Upper lobe of right lung (tissue), 1 donor: ENCODE results near the gene AKR1C2. TPM values are rescaled to one million over a fixed set of nuclear protein-coding genes. Genes with fewer than 3 reads are reported as not detected.
"Not testable (repeated sequence)": the region's sequence is repeated elsewhere in the genome, so short reads cannot be mapped to it uniquely, and the experiment has no call there.

Experiments used
- ATAC-seq: fragments of 200-7000 bp; cut with Tn5 transposase; one replicate; pipeline ENCODE4 v1.9.1; 2020; ENCODE audit warnings: mild to moderate bottlenecking, moderate library complexity
- DNase-seq: peaks from one replicate; pipeline ENCODE4 v3.0.0-alpha.2; 2020
- H3K27ac ChIP-seq: fragments of 200-600 bp; one replicate; pipeline ENCODE4 v1.8.0; 2022
- H3K27me3 ChIP-seq: fragments of 200-600 bp; one replicate; pipeline ENCODE4 v1.8.0; 2022; ENCODE audit warnings: mild to moderate bottlenecking
- H3K36me3 ChIP-seq: fragments of 200-600 bp; one replicate; pipeline ENCODE4 v1.8.0; 2022
- H3K4me1 ChIP-seq: fragments of 200-600 bp; one replicate; pipeline ENCODE4 v1.8.0; 2022
- H3K4me3 ChIP-seq: fragments of 200-600 bp; one replicate; pipeline ENCODE4 v1.8.0; 2022; ENCODE audit warnings: mild to moderate bottlenecking
- H3K9me3 ChIP-seq: fragments of 200-600 bp; one replicate; pipeline ENCODE4 v1.8.0; 2022
- intact Hi-C: fragments of 100-400 bp; cut with DNase I; formaldehyde crosslinking; loops from one replicate; pipeline ENCODE4 v1.11.0; 2022
- total RNA-seq: library from RNA; stranded (reverse); fragmentation: NEBNext Ultra II Directional; extraction: Animal tissue kit (Norgen Biotek cat#: 25700); gene quantifications from one replicate; pipeline ENCODE4 v1.2.1, GENCODE V29; 2021
- TF ChIP-seq, protein P1 (sequence below): fragments of 200-600 bp; IDR thresholded peaks from one replicate; pipeline ENCODE4 v1.8.0; 2022; ENCODE audit warnings: antibody characterized with exemption
- donor health status: DM: no; HTN: yes; CAD: no; lungs with severe emphysema.

AKR1C2 gene
- total RNA-seq, 1 donor from 2014 or later = 22.5 TPM

DNA sequence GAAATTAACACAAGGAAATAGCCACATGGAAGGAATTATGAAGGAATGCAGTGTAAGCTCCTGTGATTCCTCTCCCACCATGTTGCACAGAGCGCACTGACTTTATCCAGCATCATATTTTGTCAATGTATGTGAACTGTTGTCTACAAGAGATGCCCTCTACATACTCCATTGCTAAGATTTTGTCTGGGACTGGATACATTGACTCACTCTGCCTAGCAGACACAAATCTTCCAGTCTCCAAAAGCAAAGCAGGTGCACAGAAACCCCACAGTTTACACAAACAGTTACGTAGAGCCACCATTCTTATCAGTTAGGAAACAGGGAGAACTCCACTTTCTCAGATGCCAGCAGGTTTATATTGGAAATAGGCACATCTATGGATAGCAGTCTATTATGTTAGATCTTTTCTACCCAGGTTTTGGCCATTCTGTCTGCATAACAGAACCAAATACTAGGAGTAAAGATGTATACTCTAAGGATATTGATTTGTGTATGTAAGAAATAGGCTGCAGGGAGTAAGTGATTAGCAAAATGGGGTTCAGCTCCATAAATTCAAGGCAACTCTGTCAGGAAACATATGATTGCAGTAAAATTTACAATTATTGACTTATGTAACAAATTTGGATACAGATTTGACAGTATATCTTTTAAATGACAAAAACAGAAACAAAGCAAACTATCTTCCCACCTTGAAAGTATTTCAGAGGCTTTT, 1.5 kb downstream of the AKR1C2 start:
- H3K9me3 ChIP-seq = no peaks in the 10 kb centered on the region
- H3K27me3 ChIP-seq = no peaks in the 10 kb centered on the region
- H3K36me3 ChIP-seq = no peaks in the 10 kb centered on the region
- DNase-seq = no peak
- H3K27ac ChIP-seq = no peak overlapping the region
- no peak for ATAC-seq
- H3K4me3 ChIP-seq = no peak overlapping the region
- intact Hi-C loops = no loop called here
- no peaks in the 10 kb centered on the region for H3K4me1 ChIP-seq
- TF ChIP-seq, protein P1, sequence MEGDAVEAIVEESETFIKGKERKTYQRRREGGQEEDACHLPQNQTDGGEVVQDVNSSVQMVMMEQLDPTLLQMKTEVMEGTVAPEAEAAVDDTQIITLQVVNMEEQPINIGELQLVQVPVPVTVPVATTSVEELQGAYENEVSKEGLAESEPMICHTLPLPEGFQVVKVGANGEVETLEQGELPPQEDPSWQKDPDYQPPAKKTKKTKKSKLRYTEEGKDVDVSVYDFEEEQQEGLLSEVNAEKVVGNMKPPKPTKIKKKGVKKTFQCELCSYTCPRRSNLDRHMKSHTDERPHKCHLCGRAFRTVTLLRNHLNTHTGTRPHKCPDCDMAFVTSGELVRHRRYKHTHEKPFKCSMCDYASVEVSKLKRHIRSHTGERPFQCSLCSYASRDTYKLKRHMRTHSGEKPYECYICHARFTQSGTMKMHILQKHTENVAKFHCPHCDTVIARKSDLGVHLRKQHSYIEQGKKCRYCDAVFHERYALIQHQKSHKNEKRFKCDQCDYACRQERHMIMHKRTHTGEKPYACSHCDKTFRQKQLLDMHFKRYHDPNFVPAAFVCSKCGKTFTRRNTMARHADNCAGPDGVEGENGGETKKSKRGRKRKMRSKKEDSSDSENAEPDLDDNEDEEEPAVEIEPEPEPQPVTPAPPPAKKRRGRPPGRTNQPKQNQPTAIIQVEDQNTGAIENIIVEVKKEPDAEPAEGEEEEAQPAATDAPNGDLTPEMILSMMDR = no peak

DNA sequence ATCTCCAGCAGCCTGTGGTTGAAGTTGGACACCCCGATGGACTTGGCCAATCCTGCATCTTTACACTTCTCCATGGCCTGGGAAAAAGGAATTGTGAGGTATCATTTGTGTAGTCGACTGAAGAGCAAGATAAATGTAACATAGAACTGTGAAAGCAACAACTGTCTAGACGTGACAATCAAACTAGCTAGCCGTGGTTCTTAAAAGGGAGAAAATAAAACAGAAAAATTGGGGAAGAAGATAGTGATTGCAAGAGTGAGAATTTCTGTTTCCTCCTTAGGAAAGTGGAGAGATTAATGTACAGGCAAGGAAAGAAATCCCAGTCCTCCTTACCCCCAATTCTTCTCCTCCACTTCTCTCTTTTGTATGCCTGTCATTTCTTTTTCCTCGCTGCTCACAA, 5.0 kb downstream of the AKR1C2 start:
- TF ChIP-seq, protein P1 = no peak
- DNase-seq (no peak), ATAC-seq (no peak)
- no peaks in the 10 kb centered on the region for H3K36me3 ChIP-seq
- no peak overlapping the region for H3K27ac ChIP-seq
- H3K27me3 ChIP-seq = no peaks in the 10 kb centered on the region
- no peaks in the 10 kb centered on the region for H3K4me1 ChIP-seq
- H3K9me3 ChIP-seq = no peaks in the 10 kb centered on the region
- H3K4me3 ChIP-seq = no peak overlapping the region
- intact Hi-C loops = no loop called here

DNA sequence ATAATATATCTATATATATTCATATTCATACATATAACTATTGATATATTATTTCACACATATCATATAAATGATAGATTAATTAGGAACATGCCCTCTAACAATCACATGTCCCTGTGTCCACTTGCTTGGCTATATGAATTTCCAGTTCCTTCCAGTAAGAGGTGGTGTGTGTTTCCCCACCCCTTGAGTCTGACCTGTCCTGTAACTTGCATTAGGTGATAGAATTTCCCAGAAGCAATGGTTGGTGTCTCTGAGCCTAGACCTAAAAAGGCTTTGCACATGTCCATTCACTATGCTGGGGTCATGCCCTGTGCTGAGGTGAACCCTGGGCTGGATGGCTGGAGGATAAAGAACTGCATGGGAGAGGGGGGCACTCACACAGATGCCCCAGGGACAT, 9.4 kb downstream of the AKR1C2 start:
- DNase-seq, H3K27me3 ChIP-seq, H3K9me3 ChIP-seq, ATAC-seq, H3K4me1 ChIP-seq, H3K4me3 ChIP-seq, H3K36me3 ChIP-seq, H3K27ac ChIP-seq, intact Hi-C loops: not testable (repeated sequence)

DNA sequence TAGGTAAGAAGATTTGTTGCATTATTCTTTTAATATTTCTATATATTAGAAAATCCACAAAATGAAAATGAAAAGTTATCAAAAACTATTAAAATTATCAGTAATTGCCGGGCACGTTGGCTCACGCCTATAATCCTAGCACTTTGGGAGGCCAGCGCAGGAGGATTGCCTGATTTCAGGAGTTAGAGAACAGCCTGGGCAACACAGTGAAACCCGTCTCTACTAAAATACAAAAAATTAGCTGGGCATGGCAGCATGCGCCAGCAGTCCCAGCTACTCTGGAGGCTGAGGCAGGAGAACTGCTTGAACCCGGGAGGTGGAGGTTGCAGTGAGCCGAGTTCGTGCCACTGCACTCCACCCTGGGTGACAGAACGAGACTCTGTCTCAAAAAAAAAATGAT, 11.1 kb downstream of the AKR1C2 start:
- H3K27me3 ChIP-seq, H3K36me3 ChIP-seq, H3K4me1 ChIP-seq, intact Hi-C loops, H3K9me3 ChIP-seq, H3K4me3 ChIP-seq, H3K27ac ChIP-seq, DNase-seq, ATAC-seq: not testable (repeated sequence)

DNA sequence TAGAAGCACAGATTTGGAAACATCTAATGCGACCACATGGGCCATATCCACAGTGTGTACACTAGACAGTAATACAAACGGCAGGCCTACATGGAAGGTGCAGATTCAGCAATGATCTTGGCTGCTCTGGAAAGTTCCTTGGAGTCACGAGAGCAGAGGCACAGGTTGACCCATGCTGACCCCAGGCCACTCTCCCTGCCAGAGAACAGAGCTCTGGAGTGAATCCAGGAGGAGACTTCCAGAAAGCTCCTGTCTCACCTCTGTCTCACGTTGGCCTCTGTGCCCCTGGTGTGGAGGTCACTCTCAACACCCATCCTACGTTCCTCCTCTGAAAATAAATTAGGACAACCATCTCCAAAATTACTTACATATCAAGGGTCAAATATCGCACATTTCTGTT, 12.2 kb downstream of the AKR1C2 start:
- DNase-seq, H3K4me3 ChIP-seq, ATAC-seq, H3K27ac ChIP-seq, H3K4me1 ChIP-seq, intact Hi-C loops, H3K9me3 ChIP-seq, H3K27me3 ChIP-seq, H3K36me3 ChIP-seq: not testable (repeated sequence)

DNA sequence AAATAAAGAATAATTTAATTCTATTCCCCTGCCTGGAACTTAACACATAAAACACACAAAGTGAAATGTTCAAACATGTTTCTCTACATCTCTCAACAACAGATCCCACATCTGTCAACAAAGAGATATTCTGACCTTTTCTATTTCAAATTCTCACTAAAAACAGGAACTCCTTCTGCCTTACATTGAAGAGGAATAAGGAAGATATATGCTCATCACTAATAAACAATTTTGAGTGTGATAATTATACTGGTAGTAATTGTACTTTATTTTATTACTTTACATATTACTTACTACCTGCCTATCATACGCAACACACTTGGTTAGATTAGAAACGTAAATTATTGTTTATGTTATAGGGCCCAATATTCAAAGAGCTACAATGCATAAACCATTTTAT, 13.4 kb downstream of the AKR1C2 start:
- Histone ChIP-seq H3K27ac (no peak overlapping the region), H3K4me3 (no peak overlapping the region), H3K4me1 (peaks cover 3% of the 10 kb centered on the region), H3K9me3 (no peaks in the 10 kb centered on the region), H3K27me3 (no peaks in the 10 kb centered on the region), H3K36me3 (no peaks in the 10 kb centered on the region)
- intact Hi-C loops = no loop called here
- TF ChIP-seq, protein P1 = no peak
- ATAC-seq (no peak), DNase-seq (no peak)

DNA sequence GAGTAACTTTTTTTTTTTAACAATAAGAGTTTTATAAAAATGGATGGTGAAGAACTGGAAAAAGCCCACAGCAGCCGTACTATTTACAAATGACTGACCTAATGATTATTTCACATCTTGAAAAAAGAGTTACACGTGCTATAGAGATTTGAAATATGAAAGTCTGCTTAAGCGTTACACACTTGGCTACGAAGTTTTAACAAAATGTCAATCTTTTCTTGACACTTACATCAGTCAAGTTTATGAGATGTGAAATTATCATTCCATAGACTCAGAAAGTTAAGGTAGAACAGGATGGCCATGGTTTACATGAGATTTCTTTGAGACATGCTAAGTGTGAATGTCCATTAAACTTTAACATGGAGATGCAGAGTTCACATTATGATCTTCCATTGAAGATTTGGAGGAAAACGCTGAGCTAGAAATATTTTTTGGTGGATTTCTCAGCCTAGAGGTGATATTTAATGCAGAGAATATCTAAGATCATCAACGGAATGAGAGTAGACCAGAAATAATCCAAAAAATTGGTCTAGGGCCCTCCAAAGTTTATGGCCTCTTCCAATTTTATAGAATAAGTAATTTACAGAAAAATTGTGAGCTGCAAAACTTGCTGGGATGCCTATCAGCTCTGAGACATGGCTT, 15.5 kb downstream of the AKR1C2 start:
- H3K4me1 ChIP-seq, H3K4me3 ChIP-seq, intact Hi-C loops, H3K27me3 ChIP-seq, DNase-seq, H3K27ac ChIP-seq, ATAC-seq, H3K9me3 ChIP-seq, H3K36me3 ChIP-seq: not testable (repeated sequence)
